Natural killer cell treated with Interleukin-12 subunit alpha and Interleukin-12 subunit beta and Interleukin-15 and Interleukin-18, amount 100 ng/mL, for 72 hours (primary cell): ENCODE measurements around the gene CHST12. TPM values are rescaled to one million over a fixed set of nuclear protein-coding genes. Genes with fewer than 3 reads are reported as not detected.

Experiments
- ATAC-seq, 2 donors: fragments of 150-1000 bp; cut with Tn5 transposase in 1 of 2; sonication (Bioruptor Pico), chemical (Tn5 transposase) in 1 of 2; 2 replicates each; pipeline ENCODE4 v1.10.0; 2021
- DNase-seq: peaks from one replicate; pipeline ENCODE4 v3.0.0; 2022; ENCODE audit warnings: low spot score
- H3K27ac Mint-ChIP-seq, 2 donors: 1 replicate in 1 of 2; 2 replicates in 1 of 2; pipeline ENCODE4 v1.8.0; 2022; ENCODE audit warnings: mixed read lengths in 2 of 2, mild to moderate bottlenecking in 1 of 2, moderate library complexity in 1 of 2
- H3K27me3 Mint-ChIP-seq, 2 donors: 1 replicate in 1 of 2; 2 replicates in 1 of 2; pipeline ENCODE4 v1.8.0; 2022; ENCODE audit warnings: mixed read lengths in 2 of 2
- H3K36me3 Mint-ChIP-seq: one replicate; pipeline ENCODE4 v1.8.0; 2022; ENCODE audit warnings: mixed read lengths
- H3K4me1 Mint-ChIP-seq, 2 donors: 1 replicate in 1 of 2; 2 replicates in 1 of 2; pipeline ENCODE4 v1.8.0; 2022; ENCODE audit warnings: low read depth in 2 of 2, mixed read lengths in 2 of 2, mild to moderate bottlenecking in 1 of 2
- H3K4me3 Mint-ChIP-seq: one replicate; pipeline ENCODE4 v1.8.0; 2022; ENCODE audit warnings: mixed read lengths
- H3K9me3 Mint-ChIP-seq: 2 replicates; pipeline ENCODE4 v1.8.0; 2022; ENCODE audit warnings: mixed read lengths
- total RNA-seq, 2 donors: library from RNA; stranded (reverse); gene quantifications; one replicate each; pipeline ENCODE4 v1.2.3, GENCODE V29; 2022

The CHST12 gene
- total RNA-seq: 10 to 100 TPM; 29.6 to 31.7 TPM

- Mint-ChIP-seq H3K9me3 (no peaks in the 10 kb centered on the region), H3K4me3 (peak within 1 kb of the TSS; percentile 83), H3K36me3 (no peaks in the 10 kb centered on the region), H3K27ac (peak within 1 kb of the TSS; percentile 84 to 92), H3K4me1 (peaks cover 49 to 50% of the 10 kb centered on the region in 2 donors), H3K27me3 (no peaks in the 10 kb centered on the region)
- ATAC-seq (peak; percentile 85 to 89), DNase-seq (peak; percentile 96)
These were observed at the start of gene CHST12 for GRCh38 chr7:2403014-2403717. CHST12 (plus strand) TSS chr7:2403611; CDS start chr7:2432640, 29,029 bp downstream.

GRCh38 chr7:2353936-2354185, 49.5 kb upstream of the CHST12 start:
- Mint-ChIP-seq H3K4me3 (peak overlapping the region; percentile 89), H3K4me1 (peaks cover 13 to 17% of the 10 kb centered on the region in 2 donors), H3K27me3 (no peaks in the 10 kb centered on the region), H3K36me3 (peaks cover 12% of the 10 kb centered on the region), H3K9me3 (no peaks in the 10 kb centered on the region), H3K27ac (peak overlapping the region; percentile 100)
- peak; percentile 82 to 87 for ATAC-seq
- DNase-seq: peak; percentile 90

- Mint-ChIP-seq H3K27ac (peak within 1 kb of the TSS; percentile 100), H3K27me3 (no peaks in the 10 kb centered on the region), H3K36me3 (peaks cover 12% of the 10 kb centered on the region), H3K4me1 (peaks cover 18 to 21% of the 10 kb centered on the region in 2 donors), H3K4me3 (peak within 1 kb of the TSS; percentile 89), H3K9me3 (no peaks in the 10 kb centered on the region)
- ATAC-seq: peak; percentile 94 to 96
- peak; percentile 94 for DNase-seq
These were observed 49.0 kb upstream of the CHST12 start, which contains the start of gene EIF3B for GRCh38 chr7:2354186-2354938. EIF3B (plus strand) TSS chr7:2354827; CDS start chr7:2354922, 95 bp downstream.

DNA sequence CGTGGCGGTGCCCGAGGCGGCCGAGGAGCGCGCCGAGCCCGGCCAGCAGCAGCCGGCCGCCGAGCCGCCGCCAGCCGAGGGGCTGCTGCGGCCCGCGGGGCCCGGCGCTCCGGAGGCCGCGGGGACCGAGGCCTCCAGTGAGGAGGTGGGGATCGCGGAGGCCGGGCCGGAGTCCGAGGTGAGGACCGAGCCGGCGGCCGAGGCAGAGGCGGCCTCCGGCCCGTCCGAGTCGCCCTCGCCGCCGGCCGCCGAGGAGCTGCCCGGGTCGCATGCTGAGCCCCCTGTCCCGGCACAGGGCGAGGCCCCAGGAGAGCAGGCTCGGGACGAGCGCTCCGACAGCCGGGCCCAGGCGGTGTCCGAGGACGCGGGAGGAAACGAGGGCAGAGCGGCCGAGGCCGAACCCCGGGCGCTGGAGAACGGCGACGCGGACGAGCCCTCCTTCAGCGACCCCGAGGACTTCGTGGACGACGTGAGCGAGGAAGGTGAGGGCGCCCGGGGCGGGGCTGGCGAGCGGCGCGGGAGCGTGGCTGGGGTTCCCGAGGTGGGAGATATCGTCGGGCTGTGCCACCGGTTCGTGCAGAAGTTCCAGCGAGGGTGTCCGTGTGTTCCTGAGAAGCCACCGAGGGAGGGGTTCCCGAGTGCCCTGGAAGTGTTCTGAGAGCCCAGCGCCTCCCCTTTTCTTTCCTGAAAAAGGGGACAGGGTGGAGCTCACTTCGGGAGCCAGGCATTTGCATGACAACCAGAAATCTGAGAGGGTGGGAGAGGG, 48.3 kb upstream of the CHST12 start:
- Mint-ChIP-seq H3K36me3 (peaks cover 12% of the 10 kb centered on the region), H3K9me3 (no peaks in the 10 kb centered on the region), H3K4me1 (peaks cover 26 to 29% of the 10 kb centered on the region in 2 donors), H3K27ac (peak overlapping the region; percentile 100), H3K27me3 (no peaks in the 10 kb centered on the region), H3K4me3 (peak overlapping the region; percentile 89)
- no peak for DNase-seq
- ATAC-seq: peak; percentile 15 to 44

DNA sequence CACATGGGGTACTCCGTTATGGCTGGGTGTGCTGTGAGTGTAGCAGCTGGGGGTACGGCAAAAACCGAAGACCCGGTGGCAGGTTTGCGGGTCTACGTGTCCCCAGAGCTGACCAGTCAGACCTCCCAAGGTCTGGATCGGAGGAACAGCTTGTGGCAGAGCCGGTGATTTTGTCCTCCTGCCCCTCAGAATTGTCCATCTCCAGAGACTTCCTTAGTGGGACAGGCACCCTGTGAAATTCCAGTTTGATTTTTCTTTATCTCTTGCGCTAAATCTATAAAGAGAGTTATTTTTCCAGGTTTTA, 47.8 kb upstream of the CHST12 start:
- ATAC-seq: no peak
- no peak for DNase-seq
- Mint-ChIP-seq H3K36me3 (peaks cover 12% of the 10 kb centered on the region), H3K9me3 (no peaks in the 10 kb centered on the region), H3K4me1 (peaks cover 31 to 34% of the 10 kb centered on the region in 2 donors), H3K4me3 (peak overlapping the region; percentile 89), H3K27ac (peak overlapping the region; percentile 58 to 80), H3K27me3 (no peaks in the 10 kb centered on the region)

DNA sequence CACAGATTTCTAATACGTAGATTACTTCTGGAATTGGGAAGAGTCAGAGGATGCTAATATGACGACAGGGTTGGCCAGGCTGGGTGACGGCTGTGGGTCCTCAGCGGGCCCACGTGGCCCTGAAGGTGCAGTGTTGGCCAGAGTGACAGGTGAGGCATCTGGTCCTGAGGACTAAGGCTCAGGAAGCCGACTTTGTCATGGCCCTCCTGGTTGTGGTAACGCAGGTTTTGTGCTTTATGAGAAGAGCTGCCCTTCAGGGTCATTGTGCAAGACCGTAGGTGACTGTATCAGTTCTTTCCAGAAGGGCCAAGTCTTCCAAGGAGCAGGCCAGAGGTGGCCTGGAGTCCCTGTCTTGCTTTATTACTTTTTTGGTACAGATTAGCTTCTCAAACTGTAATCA, 46.2 kb upstream of the CHST12 start:
- no peaks in the 10 kb centered on the region for H3K9me3 Mint-ChIP-seq

GRCh38 chr7:2357571-2357970, 45.8 kb upstream of the CHST12 start:
- no peaks in the 10 kb centered on the region for H3K9me3 Mint-ChIP-seq
- H3K27me3 Mint-ChIP-seq: no peaks in the 10 kb centered on the region
- ATAC-seq (no peak), DNase-seq (no peak)
- peaks cover 12% of the 10 kb centered on the region for H3K36me3 Mint-ChIP-seq
- H3K4me1 Mint-ChIP-seq: peaks cover 37 to 40% of the 10 kb centered on the region in 2 donors
- H3K4me3 Mint-ChIP-seq: peak overlapping the region; percentile 52
- peak overlapping the region; percentile 8 to 20 for H3K27ac Mint-ChIP-seq

More for the DNA sequence above, 46.2 kb upstream of the CHST12 start:
- peak overlapping the region; percentile 8 to 20 for H3K27ac Mint-ChIP-seq
- peaks cover 33 to 36% of the 10 kb centered on the region in 2 donors for H3K4me1 Mint-ChIP-seq
- ATAC-seq (no peak), DNase-seq (no peak)
- H3K27me3 Mint-ChIP-seq: no peaks in the 10 kb centered on the region
- peaks cover 12% of the 10 kb centered on the region for H3K36me3 Mint-ChIP-seq
- peak overlapping the region; percentile 52 for H3K4me3 Mint-ChIP-seq

DNA sequence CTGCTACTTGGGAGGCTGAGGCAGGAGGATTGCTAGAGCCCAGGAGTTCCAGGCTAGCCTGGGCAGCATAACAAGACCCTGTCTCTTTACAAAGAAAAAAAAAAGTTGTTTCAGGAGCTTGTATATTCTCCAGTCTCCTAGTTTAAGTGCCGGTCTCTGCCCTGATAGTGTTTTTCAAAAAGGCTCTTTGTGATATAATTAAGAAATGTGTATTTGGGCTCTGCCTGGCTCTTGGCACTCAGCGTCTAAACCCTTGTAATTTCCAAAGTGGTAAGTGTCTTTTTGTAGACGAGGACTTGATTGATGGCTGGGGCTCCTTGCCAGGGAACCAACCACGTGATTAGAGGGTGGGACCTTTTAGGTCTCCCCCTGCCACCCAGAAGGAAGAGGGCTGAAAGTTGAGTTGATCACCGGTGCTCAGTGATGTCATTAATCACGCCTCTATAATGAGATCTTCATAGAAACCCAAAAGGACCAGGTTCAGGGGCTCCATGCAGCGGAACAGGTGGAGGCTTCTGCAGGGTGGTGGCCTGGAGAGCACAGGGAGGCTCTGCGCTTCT, 44.4 kb upstream of the CHST12 start:
- Mint-ChIP-seq H3K27me3 (no peaks in the 10 kb centered on the region), H3K36me3 (peaks cover 12% of the 10 kb centered on the region), H3K4me3 (no peak overlapping the region), H3K9me3 (no peaks in the 10 kb centered on the region), H3K4me1 (peaks cover 42 to 48% of the 10 kb centered on the region in 2 donors), H3K27ac (no peak overlapping the region)
- ATAC-seq (no peak), DNase-seq (no peak)

DNA sequence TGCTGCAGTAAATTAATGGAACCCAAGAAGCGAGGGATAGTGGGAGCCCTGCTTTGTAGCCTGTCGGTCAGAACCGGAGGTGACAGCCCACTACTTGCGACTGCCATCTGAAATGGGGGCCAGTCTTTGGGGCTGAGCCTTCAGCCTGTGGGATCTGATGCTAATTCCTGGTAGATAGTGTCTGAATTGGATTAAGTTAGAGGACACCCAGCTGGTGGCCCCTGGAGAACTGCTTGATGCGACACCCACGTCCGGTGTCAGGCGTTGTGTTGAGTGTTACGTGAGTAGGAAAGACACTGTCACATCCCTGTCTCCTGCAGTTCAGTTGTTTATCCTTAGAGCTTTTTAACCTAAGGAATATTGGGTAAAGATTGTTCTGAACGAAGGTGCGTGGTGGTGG, 43.8 kb upstream of the CHST12 start:
- no peaks in the 10 kb centered on the region for H3K27me3 Mint-ChIP-seq
- peaks cover 17% of the 10 kb centered on the region for H3K36me3 Mint-ChIP-seq
- ATAC-seq (no peak), DNase-seq (no peak)
- peak overlapping the region in 1 of 2 donors; percentile 19 for H3K27ac Mint-ChIP-seq
- no peak overlapping the region for H3K4me3 Mint-ChIP-seq
- peaks cover 42 to 48% of the 10 kb centered on the region in 2 donors for H3K4me1 Mint-ChIP-seq
- H3K9me3 Mint-ChIP-seq: no peaks in the 10 kb centered on the region

- no peak overlapping the region for H3K27ac Mint-ChIP-seq
- H3K36me3 Mint-ChIP-seq: peaks cover 22% of the 10 kb centered on the region
- no peak for DNase-seq
- ATAC-seq: no peak
- H3K4me1 Mint-ChIP-seq: peaks cover 42 to 53% of the 10 kb centered on the region in 2 donors
- no peaks in the 10 kb centered on the region for H3K27me3 Mint-ChIP-seq
- no peaks in the 10 kb centered on the region for H3K9me3 Mint-ChIP-seq
- no peak overlapping the region for H3K4me3 Mint-ChIP-seq
These were observed 42.6 kb upstream of the CHST12 start for GRCh38 chr7:2360796-2361195.

DNA sequence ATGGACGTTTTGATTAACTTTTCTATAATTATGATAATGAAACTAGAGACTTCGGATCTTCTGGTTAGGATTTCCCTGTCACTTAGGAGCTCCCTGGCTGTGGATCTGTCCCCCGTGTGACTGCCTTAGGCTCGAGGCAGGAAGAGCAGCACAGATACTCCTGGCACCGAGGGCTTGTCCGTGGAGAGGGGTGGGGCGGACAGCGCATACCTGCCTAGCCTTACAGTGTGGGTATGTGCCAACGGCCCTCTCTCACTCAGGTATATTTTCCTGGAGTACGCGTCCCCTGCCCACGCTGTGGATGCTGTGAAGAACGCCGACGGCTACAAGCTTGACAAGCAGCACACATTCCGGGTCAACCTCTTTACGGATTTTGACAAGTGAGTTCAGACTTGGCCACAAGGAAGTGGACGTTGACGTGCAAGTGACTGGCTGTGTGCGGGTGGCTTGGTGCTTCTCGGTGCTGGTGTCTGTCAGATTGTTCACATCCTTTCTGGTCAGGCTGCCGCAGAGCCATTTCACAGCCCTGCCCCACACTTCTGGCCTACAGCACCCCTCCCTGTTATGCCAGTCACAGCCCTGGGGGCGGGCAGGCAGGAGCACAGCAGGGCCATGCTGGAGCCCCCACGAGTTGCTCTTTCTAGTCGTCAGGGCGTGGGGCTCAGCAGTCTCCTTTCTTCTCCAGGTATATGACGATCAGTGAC, 40.9 kb upstream of the CHST12 start:
- Mint-ChIP-seq H3K4me3 (peak overlapping the region; percentile 60), H3K36me3 (peaks cover 15% of the 10 kb centered on the region)

DNA sequence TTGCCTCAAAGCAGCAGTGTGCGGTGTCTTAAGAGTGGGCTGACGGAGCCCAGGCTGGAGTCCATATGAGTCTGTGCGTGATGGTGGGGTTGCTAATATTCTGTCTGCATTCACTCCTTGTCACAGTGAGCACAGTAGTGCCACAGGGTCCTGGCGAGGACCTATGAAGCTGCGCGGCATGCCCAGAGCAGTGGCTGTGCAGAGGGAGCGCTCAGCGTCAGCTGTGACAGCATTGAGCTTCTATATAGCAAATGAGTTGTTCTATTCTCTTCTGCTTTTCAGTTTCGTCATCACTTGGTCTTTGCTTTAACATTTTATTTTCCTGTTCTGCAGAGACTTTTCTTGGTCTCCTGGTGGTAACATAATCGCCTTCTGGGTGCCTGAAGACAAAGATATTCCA, 34.3 kb upstream of the CHST12 start:
- no peaks in the 10 kb centered on the region for H3K27me3 Mint-ChIP-seq
- H3K4me1 Mint-ChIP-seq: peaks cover 0 to 12% of the 10 kb centered on the region in 2 donors
- H3K4me3 Mint-ChIP-seq: no peak overlapping the region
- ATAC-seq (no peak), DNase-seq (no peak)
- H3K27ac Mint-ChIP-seq: no peak overlapping the region
- H3K36me3 Mint-ChIP-seq: peaks cover 32% of the 10 kb centered on the region
- no peaks in the 10 kb centered on the region for H3K9me3 Mint-ChIP-seq

More for the DNA sequence above, 40.9 kb upstream of the CHST12 start:
- H3K27ac Mint-ChIP-seq: peak overlapping the region; percentile 44 to 87
- H3K27me3 Mint-ChIP-seq: no peaks in the 10 kb centered on the region
- DNase-seq (no peak), ATAC-seq (peak; percentile 80 to 91)
- no peaks in the 10 kb centered on the region for H3K9me3 Mint-ChIP-seq
- peaks cover 34 to 47% of the 10 kb centered on the region in 2 donors for H3K4me1 Mint-ChIP-seq

GRCh38 chr7:2371329-2371728, 32.1 kb upstream of the CHST12 start:
- DNase-seq: peak; percentile 20
- H3K9me3 Mint-ChIP-seq: no peaks in the 10 kb centered on the region
- no peak overlapping the region for H3K4me3 Mint-ChIP-seq

More at GRCh38 chr7:2371329-2371728, 32.1 kb upstream of the CHST12 start:
- H3K36me3 Mint-ChIP-seq: peaks cover 31% of the 10 kb centered on the region
- no peak for ATAC-seq
- no peak overlapping the region for H3K27ac Mint-ChIP-seq
- H3K4me1 Mint-ChIP-seq: peaks cover 5 to 9% of the 10 kb centered on the region in 2 donors
- H3K27me3 Mint-ChIP-seq: no peaks in the 10 kb centered on the region
